SU-DHL-6 (cell line): ENCODE data around the gene UNC5C.

ENCODE experiments used
- CTCF ChIP-seq: fragments of 200-600 bp; sonication (generic); IDR thresholded peaks from one replicate; pipeline ENCODE4 v1.5.1; 2017; ENCODE audit warnings: antibody characterized with exemption, mild to moderate bottlenecking, low read length, moderate library complexity; ENCODE audit not compliant: insufficient read depth, poor library complexity, severe bottlenecking
- EZH2phosphoT487 ChIP-seq: fragments of 200-600 bp; sonication (generic), shearing (Covaris generic); conservative IDR thresholded peaks from 2 replicates; pipeline ENCODE4 v1.6.1; 2018; ENCODE audit warnings: mild to moderate bottlenecking, antibody characterized with exemption, low read length, moderate library complexity, mixed read lengths

- TF ChIP-seq CTCF (no peak), EZH2phosphoT487 (no peak)
Measured at GRCh38 chr4:95141361-95141760, 407.4 kb downstream of the UNC5C start.
